HL-60 (cell line): ENCODE data around the gene PCDHA12.

Source experiments
- DNase-seq, 2 experiments: peaks; one replicate each; pipeline ENCODE4 v3.0.0-alpha.2; 2010 to 2020; ENCODE audit warnings: low read depth in 1 of 2, low spot score in 1 of 2
- H3K27ac ChIP-seq: fragments of 250-450 bp; sonication (Bioruptor Pico); replicated peaks from 2 replicates; pipeline ENCODE4 v1.5.1; 2020; ENCODE audit warnings: mild to moderate bottlenecking, moderate library complexity
- H3K27me3 ChIP-seq: fragments of 250-450 bp; sonication (Bioruptor Pico); 2 replicates; pipeline ENCODE4 v1.5.1; 2021; ENCODE audit warnings: mild to moderate bottlenecking, moderate library complexity; ENCODE audit not compliant: insufficient read depth, poor library complexity, severe bottlenecking
- H3K4me3 ChIP-seq: replicated peaks from 2 replicates; pipeline ENCODE4 v1.5.1; 2011; ENCODE audit warnings: mild to moderate bottlenecking, control low read depth, low read length; ENCODE audit not compliant: insufficient read depth
- CTCF ChIP-seq: IDR thresholded peaks from one replicate; pipeline ENCODE4 v1.5.1; 2011; ENCODE audit warnings: low read length, control low read depth, inconsistent platforms; ENCODE audit not compliant: insufficient read depth
- GABPA ChIP-seq: IDR thresholded peaks from 2 replicates; pipeline ENCODE4 v1.6.1; 2012; ENCODE audit warnings: low read depth
- POLR2AphosphoS5 ChIP-seq: IDR thresholded peaks from 2 replicates; pipeline ENCODE4 v1.6.1; 2012; ENCODE audit warnings: low read depth
- SPI1 ChIP-seq: IDR thresholded peaks from 2 replicates; pipeline ENCODE4 v1.6.1; 2012; ENCODE audit warnings: low read depth, mild to moderate bottlenecking, borderline replicate concordance
- TF ChIP-seq, protein P1 (sequence below): IDR thresholded peaks from 2 replicates; pipeline ENCODE4 v1.6.1; 2012; ENCODE audit warnings: low read depth; ENCODE audit not compliant: insufficient replicate concordance

PCDHA12 gene

DNA sequence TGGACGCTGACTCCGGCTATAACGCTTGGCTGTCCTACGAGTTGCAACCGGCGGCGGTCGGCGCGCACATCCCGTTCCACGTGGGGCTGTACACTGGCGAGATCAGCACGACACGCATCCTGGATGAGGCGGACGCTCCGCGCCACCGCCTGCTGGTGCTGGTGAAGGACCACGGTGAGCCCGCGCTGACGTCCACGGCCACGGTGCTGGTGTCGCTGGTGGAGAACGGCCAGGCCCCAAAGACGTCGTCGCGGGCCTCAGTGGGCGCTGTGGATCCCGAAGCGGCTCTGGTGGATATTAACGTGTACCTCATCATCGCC, 2.1 kb downstream of the PCDHA12 start:
- no peak for DNase-seq
- Histone ChIP-seq H3K27ac (no peak overlapping the region), H3K27me3 (no peaks in the 10 kb centered on the region), H3K4me3 (no peak overlapping the region)
- TF ChIP-seq, protein P1, sequence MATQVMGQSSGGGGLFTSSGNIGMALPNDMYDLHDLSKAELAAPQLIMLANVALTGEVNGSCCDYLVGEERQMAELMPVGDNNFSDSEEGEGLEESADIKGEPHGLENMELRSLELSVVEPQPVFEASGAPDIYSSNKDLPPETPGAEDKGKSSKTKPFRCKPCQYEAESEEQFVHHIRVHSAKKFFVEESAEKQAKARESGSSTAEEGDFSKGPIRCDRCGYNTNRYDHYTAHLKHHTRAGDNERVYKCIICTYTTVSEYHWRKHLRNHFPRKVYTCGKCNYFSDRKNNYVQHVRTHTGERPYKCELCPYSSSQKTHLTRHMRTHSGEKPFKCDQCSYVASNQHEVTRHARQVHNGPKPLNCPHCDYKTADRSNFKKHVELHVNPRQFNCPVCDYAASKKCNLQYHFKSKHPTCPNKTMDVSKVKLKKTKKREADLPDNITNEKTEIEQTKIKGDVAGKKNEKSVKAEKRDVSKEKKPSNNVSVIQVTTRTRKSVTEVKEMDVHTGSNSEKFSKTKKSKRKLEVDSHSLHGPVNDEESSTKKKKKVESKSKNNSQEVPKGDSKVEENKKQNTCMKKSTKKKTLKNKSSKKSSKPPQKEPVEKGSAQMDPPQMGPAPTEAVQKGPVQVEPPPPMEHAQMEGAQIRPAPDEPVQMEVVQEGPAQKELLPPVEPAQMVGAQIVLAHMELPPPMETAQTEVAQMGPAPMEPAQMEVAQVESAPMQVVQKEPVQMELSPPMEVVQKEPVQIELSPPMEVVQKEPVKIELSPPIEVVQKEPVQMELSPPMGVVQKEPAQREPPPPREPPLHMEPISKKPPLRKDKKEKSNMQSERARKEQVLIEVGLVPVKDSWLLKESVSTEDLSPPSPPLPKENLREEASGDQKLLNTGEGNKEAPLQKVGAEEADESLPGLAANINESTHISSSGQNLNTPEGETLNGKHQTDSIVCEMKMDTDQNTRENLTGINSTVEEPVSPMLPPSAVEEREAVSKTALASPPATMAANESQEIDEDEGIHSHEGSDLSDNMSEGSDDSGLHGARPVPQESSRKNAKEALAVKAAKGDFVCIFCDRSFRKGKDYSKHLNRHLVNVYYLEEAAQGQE: no peak
- TF ChIP-seq CTCF (no peak), GABPA (no peak), POLR2AphosphoS5 (no peak), SPI1 (no peak)

DNA sequence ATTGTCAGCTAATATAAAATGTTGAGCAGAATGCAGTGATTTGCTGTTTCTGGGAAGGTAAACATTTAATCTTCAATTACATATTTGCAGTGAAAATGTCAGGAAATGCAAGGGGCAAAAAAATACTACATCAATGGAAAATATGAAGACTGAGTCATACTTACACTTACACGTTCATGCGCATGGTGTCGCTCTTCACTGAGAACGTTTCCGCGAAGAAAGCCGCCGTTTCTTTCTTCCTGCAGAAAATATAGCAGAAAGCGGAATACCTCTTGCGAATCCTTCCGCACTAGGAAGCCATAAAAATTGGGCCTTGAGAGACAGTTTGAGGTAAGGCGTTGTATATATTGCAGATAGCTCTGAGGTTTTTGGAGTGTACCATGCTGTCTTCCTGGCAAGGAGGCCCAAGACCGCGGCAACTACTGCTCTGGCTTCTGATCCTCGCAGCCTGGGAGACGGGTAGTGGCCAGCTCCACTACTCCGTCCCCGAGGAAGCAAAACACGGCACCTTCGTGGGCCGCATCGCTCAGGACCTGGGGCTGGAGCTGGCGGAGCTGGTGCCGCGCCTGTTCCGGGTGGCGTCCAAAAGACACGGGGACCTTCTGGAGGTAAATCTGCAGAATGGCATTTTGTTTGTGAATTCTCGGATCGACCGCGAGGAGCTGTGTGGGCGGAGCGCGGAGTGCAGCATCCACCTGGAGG, 6.9 kb downstream of the PCDHA12 start, which contains the start of gene PCDHA13:
Gene PCDHA13, plus strand, starts transcription at position 236 of the 702 bp plus-strand sequence. Its CDS starts 145 bp downstream, at position 381.
- Histone ChIP-seq H3K27me3 (no peaks in the 10 kb centered on the region), H3K27ac (no peak within 1 kb of the TSS), H3K4me3 (no peak within 1 kb of the TSS)
- TF ChIP-seq GABPA: no peak
- no peak for DNase-seq

GRCh38 chr5:140882591-140882899, 7.4 kb downstream of the PCDHA12 start:
- TF ChIP-seq CTCF (no peak), GABPA (no peak), SPI1 (no peak), POLR2AphosphoS5 (no peak)
- TF ChIP-seq, protein P1: no peak
- H3K4me3 ChIP-seq: no peak overlapping the region
- no peaks in the 10 kb centered on the region for H3K27me3 ChIP-seq
- H3K27ac ChIP-seq: no peak overlapping the region
- no peak for DNase-seq

- H3K27ac ChIP-seq: no peak overlapping the region
- TF ChIP-seq, protein P1: no peak
- TF ChIP-seq POLR2AphosphoS5: no peak
- no peak for DNase-seq
- H3K27me3 ChIP-seq: no peaks in the 10 kb centered on the region
- H3K4me3 ChIP-seq: no peak overlapping the region
Observed at GRCh38 chr5:140883373-140883772, 8.3 kb downstream of the PCDHA12 start.
